ENCODE data around the gene RELB.

The RELB gene

GRCh38 chr19:45016388-45017314 lies 15.4 kb downstream of the RELB start:
- TF ChIP-seq CTCF (IDR thresholded peaks at IDR 0.05) = peak; percentile 55

- TF ChIP-seq CTCF (IDR thresholded peaks at IDR 0.05) = no peak
Measured at GRCh38 chr19:45019187-45019586, 17.9 kb downstream of the RELB start.

DNA sequence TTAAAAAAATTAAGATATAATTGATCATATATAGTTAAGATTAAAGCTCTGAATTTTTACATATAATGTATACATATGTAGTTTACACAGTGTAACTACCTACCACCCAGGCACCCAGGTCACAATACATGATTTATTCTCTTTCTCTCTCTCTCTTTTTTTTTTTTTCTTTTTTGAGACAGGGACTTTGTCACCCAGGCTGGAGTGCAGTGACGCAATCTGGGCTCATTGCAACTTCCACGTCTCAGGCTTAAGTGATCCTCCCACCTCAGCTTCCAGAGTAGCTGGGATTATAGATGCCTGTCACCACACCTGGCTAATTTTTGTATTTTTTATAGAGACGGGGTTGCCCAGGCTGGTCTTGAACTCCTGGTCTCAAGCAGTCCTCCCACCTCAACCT lies 18.8 kb downstream of the RELB start:
- TF ChIP-seq CTCF (IDR thresholded peaks at IDR 0.05) = no peak

GRCh38 chr19:45021971-45022370 lies 20.7 kb downstream of the RELB start:
- TF ChIP-seq CTCF (IDR thresholded peaks at IDR 0.05) = no peak

DNA sequence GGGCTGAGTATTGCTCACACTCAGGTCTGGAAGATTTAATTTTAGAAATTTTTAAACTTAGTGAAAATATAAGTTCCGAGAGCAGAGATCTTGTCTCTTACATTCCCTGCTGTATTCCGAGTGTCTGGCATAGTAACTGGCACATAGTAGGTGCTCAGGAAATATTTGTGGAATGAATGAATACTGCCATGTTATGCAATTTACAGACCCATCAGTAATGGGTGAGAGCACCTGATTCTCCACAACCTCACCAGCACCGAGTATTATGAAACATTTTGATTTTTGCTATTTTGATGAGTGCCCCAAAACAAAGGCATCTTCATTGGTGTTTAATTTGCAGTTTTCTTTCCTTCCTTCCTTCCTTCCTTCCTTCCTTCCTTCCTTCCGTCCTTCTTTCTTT lies 21.8 kb downstream of the RELB start:
- no peak for TF ChIP-seq CTCF (IDR thresholded peaks at IDR 0.05)

DNA sequence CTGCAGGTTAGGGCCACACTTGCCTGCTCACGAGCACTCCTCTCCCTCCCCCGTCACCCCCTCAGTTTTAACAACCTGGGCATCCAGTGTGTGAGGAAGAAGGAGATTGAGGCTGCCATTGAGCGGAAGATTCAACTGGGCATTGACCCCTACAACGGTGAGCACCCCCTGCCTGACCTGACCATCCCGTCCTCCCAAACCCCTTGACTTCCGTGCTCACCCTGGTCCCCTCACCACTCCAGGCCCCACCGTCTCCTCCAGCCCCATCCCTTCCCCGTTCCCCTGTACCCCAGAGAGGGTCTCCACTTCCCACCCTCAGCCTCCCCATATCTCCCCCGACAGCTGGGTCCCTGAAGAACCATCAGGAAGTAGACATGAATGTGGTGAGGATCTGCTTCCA lies 24.0 kb downstream of the RELB start:
- TF ChIP-seq CTCF (IDR thresholded peaks at IDR 0.05) = no peak

GRCh38 chr19:45027371-45027770 lies 26.1 kb downstream of the RELB start:
- TF ChIP-seq CTCF (IDR thresholded peaks at IDR 0.05) = no peak

Measured in LNCAP (cell line).